Body of pancreas (tissue), 4 donors: ENCODE data around the gene MRPS14.

Source experiments
- POLR2A ChIP-seq, 3 donors: fragments of 450-650 bp; IDR thresholded peaks; one replicate each; pipeline ENCODE4 v1.6.1; 2016; ENCODE audit warnings: antibody characterized with exemption in 3 of 3, mild to moderate bottlenecking in 2 of 3
- TF ChIP-seq, protein P1 (sequence below), 7 experiments: fragments of 450-650 bp in 4 of 7; fragments of 200-600 bp in 3 of 7; sonication (generic) in 3 of 7; IDR thresholded peaks; one replicate each; pipeline ENCODE4 v1.5.1; 2016 to 2019; ENCODE audit warnings: antibody characterized with exemption in 7 of 7

DNA sequence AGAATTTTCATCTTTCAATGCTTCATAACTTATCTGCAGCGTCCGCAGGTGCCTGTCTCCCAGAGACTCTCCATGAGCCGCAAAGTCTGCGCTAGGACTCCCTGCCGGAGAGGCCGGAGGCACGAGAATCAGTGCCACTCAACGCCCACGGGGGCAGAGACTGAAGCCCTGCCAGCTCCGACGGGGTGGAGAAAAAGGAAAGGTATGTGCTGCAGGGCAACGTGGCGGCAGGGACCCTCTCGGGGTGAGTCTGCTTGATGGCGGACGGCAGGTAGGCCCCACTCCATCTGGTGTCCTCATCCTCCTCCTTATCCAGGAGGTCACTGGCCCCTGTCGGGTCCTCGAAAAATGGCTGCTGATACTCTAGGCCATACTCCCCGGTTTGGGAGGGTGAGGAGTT, 21.9 kb upstream of the MRPS14 start:
- no peak for TF ChIP-seq POLR2A (IDR thresholded peaks at IDR 0.05)
- TF ChIP-seq, protein P1, sequence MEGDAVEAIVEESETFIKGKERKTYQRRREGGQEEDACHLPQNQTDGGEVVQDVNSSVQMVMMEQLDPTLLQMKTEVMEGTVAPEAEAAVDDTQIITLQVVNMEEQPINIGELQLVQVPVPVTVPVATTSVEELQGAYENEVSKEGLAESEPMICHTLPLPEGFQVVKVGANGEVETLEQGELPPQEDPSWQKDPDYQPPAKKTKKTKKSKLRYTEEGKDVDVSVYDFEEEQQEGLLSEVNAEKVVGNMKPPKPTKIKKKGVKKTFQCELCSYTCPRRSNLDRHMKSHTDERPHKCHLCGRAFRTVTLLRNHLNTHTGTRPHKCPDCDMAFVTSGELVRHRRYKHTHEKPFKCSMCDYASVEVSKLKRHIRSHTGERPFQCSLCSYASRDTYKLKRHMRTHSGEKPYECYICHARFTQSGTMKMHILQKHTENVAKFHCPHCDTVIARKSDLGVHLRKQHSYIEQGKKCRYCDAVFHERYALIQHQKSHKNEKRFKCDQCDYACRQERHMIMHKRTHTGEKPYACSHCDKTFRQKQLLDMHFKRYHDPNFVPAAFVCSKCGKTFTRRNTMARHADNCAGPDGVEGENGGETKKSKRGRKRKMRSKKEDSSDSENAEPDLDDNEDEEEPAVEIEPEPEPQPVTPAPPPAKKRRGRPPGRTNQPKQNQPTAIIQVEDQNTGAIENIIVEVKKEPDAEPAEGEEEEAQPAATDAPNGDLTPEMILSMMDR (IDR thresholded peaks at IDR 0.05): no peak
